ENCODE data around the gene GIGYF1.

- TF ChIP-seq, protein P1, sequence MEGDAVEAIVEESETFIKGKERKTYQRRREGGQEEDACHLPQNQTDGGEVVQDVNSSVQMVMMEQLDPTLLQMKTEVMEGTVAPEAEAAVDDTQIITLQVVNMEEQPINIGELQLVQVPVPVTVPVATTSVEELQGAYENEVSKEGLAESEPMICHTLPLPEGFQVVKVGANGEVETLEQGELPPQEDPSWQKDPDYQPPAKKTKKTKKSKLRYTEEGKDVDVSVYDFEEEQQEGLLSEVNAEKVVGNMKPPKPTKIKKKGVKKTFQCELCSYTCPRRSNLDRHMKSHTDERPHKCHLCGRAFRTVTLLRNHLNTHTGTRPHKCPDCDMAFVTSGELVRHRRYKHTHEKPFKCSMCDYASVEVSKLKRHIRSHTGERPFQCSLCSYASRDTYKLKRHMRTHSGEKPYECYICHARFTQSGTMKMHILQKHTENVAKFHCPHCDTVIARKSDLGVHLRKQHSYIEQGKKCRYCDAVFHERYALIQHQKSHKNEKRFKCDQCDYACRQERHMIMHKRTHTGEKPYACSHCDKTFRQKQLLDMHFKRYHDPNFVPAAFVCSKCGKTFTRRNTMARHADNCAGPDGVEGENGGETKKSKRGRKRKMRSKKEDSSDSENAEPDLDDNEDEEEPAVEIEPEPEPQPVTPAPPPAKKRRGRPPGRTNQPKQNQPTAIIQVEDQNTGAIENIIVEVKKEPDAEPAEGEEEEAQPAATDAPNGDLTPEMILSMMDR (IDR thresholded peaks at IDR 0.05): no peak
- TF ChIP-seq POLR2A (IDR thresholded peaks at IDR 0.05): no peak
These were observed 52.6 kb downstream of the GIGYF1 start, which contains the start of gene TFR2 for GRCh38 chr7:100641463-100641859.

Data from esophagus squamous epithelium (tissue), 4 donors.